ACHN (cell line): ENCODE data around the gene USP7.
A peak's percentile ranks its signal among the peaks of the same experiment; 100 is the strongest.
"Not testable (repeated sequence)": the region's sequence is repeated elsewhere in the genome, so short reads cannot be mapped to it uniquely, and the experiment has no call there.

Experiments used
- DNase-seq: peaks from one replicate; pipeline ENCODE4 v3.0.0-alpha.2; 2015
- in situ Hi-C: cut with HindIII; loops from 2 replicates; pipeline ENCODE4 v1.10.0; 2017; ENCODE audit warnings: low sequenced_read_pairs, low pct_ligation_motif_present, low pct_unique_long_range_greater_than_20kb

Gene USP7

GRCh38 chr16:8872967-8873865 is 90.5 kb downstream of the USP7 start:
- no peak for DNase-seq
- in situ Hi-C loops, result no loop called here

- DNase-seq, result no peak
- in situ Hi-C loops, result no loop called here
Measured at GRCh38 chr16:8872071-8872470, 91.6 kb downstream of the USP7 start.

GRCh38 chr16:8869988-8870241 is 93.8 kb downstream of the USP7 start:
- DNase-seq, in situ Hi-C loops: not testable (repeated sequence)

- in situ Hi-C loops, result no loop called here
- DNase-seq, result peak; percentile 22
Measured at GRCh38 chr16:8869212-8869987, 94.3 kb downstream of the USP7 start.

- peak; percentile 95 for DNase-seq
- in situ Hi-C loops, result no loop called here
Measured at GRCh38 chr16:8868416-8869211, 95.1 kb downstream of the USP7 start, which contains the start of gene CARHSP1. CARHSP1 (minus strand) TSS chr16:8869006; CDS start chr16:8859328, 9,678 bp downstream.

- in situ Hi-C loops, result no loop called here
- DNase-seq, result no peak
Measured at GRCh38 chr16:8867932-8868415, 95.7 kb downstream of the USP7 start.

GRCh38 chr16:8867216-8867931 is 96.3 kb downstream of the USP7 start:
- in situ Hi-C loops, result no loop called here
- DNase-seq, result no peak

GRCh38 chr16:8866884-8867215 is 96.9 kb downstream of the USP7 start:
- DNase-seq, result no peak
- in situ Hi-C loops, result no loop called here

- DNase-seq, result no peak
- in situ Hi-C loops, result no loop called here
Measured at GRCh38 chr16:8866118-8866883, 97.4 kb downstream of the USP7 start.

- in situ Hi-C loops, result no loop called here
- no peak for DNase-seq
Measured at GRCh38 chr16:8865145-8865882, 98.4 kb downstream of the USP7 start.

GRCh38 chr16:8864480-8865110 is 99.1 kb downstream of the USP7 start:
- in situ Hi-C loops, result no loop called here
- no peak for DNase-seq

GRCh38 chr16:8863594-8864424 is 99.9 kb downstream of the USP7 start:
- in situ Hi-C loops, result no loop called here
- no peak for DNase-seq

GRCh38 chr16:8862309-8863130 is 101.2 kb downstream of the USP7 start:
- no peak for DNase-seq
- in situ Hi-C loops, result no loop called here

GRCh38 chr16:8861563-8862308 is 102.0 kb downstream of the USP7 start:
- DNase-seq, result no peak
- in situ Hi-C loops, result no loop called here
